Measurements from ENCODE around the gene CD80.

CD80 gene

DNA sequence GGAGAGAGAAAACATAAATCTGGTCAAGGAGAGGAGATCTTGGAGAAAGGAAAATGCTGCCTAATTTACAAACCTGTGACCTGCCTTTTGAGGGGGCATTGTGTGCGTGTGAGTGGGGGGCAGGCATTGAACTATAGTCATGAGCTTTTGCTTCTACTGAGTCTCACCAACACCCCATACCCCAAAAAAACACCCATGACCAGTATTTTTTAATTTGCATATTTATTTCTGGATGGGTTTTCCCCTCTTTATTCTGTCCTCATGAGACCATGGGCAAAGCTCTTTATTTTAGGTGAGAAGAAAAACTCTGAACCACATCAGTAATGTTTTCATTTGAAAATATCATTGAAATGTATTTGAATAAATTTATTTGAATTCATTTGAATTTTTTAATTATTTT, 20.6 kb downstream of the CD80 start:
- no peak for TF ChIP-seq SPI1 (IDR thresholded peaks at IDR 0.05; ENCODE audit: low read depth, low read length)
- peak; percentile 65; the same call in 1 of the 2 replicates for TF ChIP-seq POU2F2 (IDR thresholded peaks at IDR 0.05; ENCODE audit: low read depth, low read length)
- DNase-seq (ENCODE audit: insufficient read length, low spot score) (no peak), FAIRE-seq (no peak)

DNA sequence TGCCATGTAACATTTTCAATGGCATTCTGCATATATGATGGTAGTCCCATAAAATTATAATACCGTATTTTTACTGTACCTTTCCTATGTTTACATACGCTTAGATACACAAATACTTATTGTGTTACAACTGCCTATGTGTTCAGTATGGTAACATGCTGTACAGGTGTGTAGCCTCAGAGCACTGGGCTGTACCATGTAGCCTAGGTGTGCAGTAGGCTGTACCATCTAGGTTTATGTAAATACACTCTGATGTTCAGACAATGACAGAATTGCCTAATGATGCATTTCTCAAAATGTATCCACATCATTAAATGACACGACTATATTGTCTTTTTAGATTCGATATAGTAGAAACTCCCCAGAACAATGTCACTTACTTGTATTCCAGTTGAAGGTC, 22.7 kb downstream of the CD80 start:
- DNase-seq (ENCODE audit: insufficient read length, low spot score) (no peak), FAIRE-seq (peak; percentile 55)
- TF ChIP-seq SPI1 (IDR thresholded peaks at IDR 0.05; ENCODE audit: low read depth, low read length) = no peak
- TF ChIP-seq TAF1 (IDR thresholded peaks at IDR 0.05; ENCODE audit: low read depth, low read length) = no peak
- TF ChIP-seq POLR2AphosphoS5 (IDR thresholded peaks at IDR 0.05; ENCODE audit: low read depth, low read length) = no peak
- no peak for TF ChIP-seq PAX5 (IDR thresholded peaks at IDR 0.05; ENCODE audit: insufficient read depth, low read length, severe bottlenecking)
- no peak for TF ChIP-seq POU2F2 (IDR thresholded peaks at IDR 0.05; ENCODE audit: low read depth, low read length)
- no peak for TF ChIP-seq POLR2A (IDR thresholded peaks at IDR 0.05; ENCODE audit: low read depth, low read length)

DNA sequence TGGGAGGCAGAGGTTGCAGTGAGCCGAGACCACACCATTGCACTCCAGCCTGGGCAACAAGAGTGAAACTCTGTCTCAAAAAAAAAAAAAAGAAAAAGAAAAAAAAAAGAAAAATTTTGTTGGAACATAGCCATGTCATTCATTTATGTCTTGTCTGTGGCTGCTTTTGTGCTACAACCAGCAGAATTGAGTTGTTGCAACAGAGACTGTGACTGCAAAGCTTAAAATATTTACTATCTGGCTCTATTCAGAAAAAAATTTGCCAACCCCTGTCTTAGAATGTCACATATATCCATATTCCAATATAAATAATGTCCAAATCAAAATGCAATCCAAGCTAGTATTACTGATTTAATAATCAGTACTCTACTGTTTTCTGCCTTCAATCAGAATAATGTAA, 25.1 kb downstream of the CD80 start:
- TF ChIP-seq POLR2AphosphoS5 (IDR thresholded peaks at IDR 0.05; ENCODE audit: low read depth, low read length) = no peak
- no peak for TF ChIP-seq POLR2A (IDR thresholded peaks at IDR 0.05; ENCODE audit: low read depth, low read length)
- TF ChIP-seq POU2F2 (IDR thresholded peaks at IDR 0.05; ENCODE audit: low read depth, low read length) = no peak
- no peak for TF ChIP-seq SPI1 (IDR thresholded peaks at IDR 0.05; ENCODE audit: low read depth, low read length)
- no peak for DNase-seq (ENCODE audit: insufficient read length, low spot score)
- no peak for FAIRE-seq

DNA sequence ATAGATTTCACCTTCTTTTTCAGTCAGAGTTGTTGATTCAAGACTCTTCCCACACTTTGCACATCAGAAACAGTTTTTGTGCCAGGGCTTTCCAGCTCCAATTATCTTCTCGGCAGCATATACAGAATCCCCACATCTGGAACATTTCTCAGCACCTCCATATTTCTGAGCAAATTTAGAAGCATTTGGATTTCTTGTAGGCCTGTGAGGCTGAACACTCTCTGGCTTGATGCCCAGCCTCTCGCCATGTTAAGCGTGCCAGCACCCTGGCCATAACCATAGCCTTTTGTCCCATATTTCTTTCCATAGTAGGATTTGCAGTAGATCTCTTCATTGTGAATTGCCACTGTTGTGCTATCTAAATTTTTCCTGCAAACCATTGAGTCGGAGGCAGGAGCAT, 28.3 kb downstream of the CD80 start:
- FAIRE-seq (no peak), DNase-seq (ENCODE audit: insufficient read length, low spot score) (no peak)
- TF ChIP-seq POLR2A (IDR thresholded peaks at IDR 0.05; ENCODE audit: low read depth, low read length) = no peak
- no peak for TF ChIP-seq TAF1 (IDR thresholded peaks at IDR 0.05; ENCODE audit: low read depth, low read length)
- no peak for TF ChIP-seq PAX5 (IDR thresholded peaks at IDR 0.05; ENCODE audit: insufficient read depth, low read length, severe bottlenecking)
- TF ChIP-seq POLR2AphosphoS5 (IDR thresholded peaks at IDR 0.05; ENCODE audit: low read depth, low read length) = no peak
- TF ChIP-seq POU2F2 (IDR thresholded peaks at IDR 0.05; ENCODE audit: low read depth, low read length) = no peak
- no peak for TF ChIP-seq SPI1 (IDR thresholded peaks at IDR 0.05; ENCODE audit: low read depth, low read length)

DNA sequence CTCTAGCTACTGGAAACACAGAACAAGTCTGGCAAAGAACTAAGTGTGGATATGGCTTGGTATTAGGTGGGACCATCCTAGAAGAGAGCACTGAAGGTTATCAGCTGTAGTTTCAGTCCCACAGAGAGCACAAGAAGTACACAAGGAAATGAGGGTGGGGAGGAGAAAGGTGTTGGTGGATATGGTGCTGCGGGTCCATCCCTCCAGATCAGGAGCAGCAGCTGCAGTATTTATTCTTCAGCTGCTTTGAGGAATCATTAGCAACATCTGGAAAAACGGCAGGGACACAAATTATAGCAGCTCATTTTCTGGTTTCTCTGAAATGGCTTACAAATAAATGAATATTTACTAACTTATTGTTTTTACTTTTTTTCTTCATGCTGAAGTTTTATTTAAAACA, 29.0 kb downstream of the CD80 start:
- DNase-seq (ENCODE audit: insufficient read length, low spot score) = no peak
- no peak for TF ChIP-seq SPI1 (IDR thresholded peaks at IDR 0.05; ENCODE audit: low read depth, low read length)
- no peak for TF ChIP-seq TAF1 (IDR thresholded peaks at IDR 0.05; ENCODE audit: low read depth, low read length)
- no peak for TF ChIP-seq PAX5 (IDR thresholded peaks at IDR 0.05; ENCODE audit: insufficient read depth, low read length, severe bottlenecking)
- FAIRE-seq = no peak

DNA sequence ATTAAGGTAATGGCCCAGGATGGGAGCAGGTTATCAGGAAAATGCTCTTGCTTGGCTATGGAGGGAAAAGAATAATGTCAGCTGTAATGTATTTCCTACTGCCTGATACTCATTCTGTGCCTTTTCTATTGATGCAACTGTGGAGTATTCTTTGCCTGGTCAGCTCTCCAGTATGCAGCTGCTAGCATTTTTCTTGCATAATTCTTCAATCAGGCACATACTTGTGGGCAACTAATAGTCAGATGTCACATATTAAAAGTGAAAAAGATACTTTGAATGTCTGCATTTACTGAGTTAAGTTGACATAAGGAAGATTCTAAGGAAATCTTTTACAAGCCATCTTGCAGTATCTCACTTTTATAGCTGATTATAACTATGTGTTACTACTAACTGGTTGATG, 29.5 kb downstream of the CD80 start:
- FAIRE-seq = no peak

DNA sequence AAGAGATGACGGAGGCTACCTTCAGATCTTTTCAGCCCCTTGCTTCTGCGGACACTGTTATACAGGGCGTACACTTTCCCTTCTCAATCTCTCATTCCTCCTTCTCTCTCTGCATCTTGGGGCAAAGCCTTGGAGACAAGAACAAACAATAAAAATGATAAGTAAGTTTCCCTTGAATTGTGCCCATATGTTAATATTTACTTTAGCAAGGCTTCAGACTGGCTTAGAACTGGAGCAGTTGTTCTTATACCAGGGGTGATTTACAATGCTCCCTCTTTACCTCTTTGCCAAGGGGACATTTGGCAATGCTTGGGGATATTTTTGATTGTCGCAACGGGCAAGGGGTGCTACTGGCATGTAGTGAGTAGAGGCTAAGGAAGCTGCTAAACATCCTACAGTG, 31.7 kb downstream of the CD80 start:
- FAIRE-seq = no peak
- no peak for TF ChIP-seq TAF1 (IDR thresholded peaks at IDR 0.05; ENCODE audit: low read depth, low read length)
- TF ChIP-seq POLR2AphosphoS5 (IDR thresholded peaks at IDR 0.05; ENCODE audit: low read depth, low read length) = no peak
- TF ChIP-seq SPI1 (IDR thresholded peaks at IDR 0.05; ENCODE audit: low read depth, low read length) = no peak
- no peak for TF ChIP-seq PAX5 (IDR thresholded peaks at IDR 0.05; ENCODE audit: insufficient read depth, low read length, severe bottlenecking)
- TF ChIP-seq POLR2A (IDR thresholded peaks at IDR 0.05; ENCODE audit: low read depth, low read length) = no peak
- TF ChIP-seq POU2F2 (IDR thresholded peaks at IDR 0.05; ENCODE audit: low read depth, low read length) = no peak
- DNase-seq (ENCODE audit: insufficient read length, low spot score) = no peak

More for the DNA sequence above, 29.5 kb downstream of the CD80 start:
- DNase-seq (ENCODE audit: insufficient read length, low spot score) = no peak
- TF ChIP-seq POU2F2 (IDR thresholded peaks at IDR 0.05; ENCODE audit: low read depth, low read length) (no peak), POLR2AphosphoS5 (IDR thresholded peaks at IDR 0.05; ENCODE audit: low read depth, low read length) (peak; percentile 24; the same call in 1 of the 2 replicates)

DNA sequence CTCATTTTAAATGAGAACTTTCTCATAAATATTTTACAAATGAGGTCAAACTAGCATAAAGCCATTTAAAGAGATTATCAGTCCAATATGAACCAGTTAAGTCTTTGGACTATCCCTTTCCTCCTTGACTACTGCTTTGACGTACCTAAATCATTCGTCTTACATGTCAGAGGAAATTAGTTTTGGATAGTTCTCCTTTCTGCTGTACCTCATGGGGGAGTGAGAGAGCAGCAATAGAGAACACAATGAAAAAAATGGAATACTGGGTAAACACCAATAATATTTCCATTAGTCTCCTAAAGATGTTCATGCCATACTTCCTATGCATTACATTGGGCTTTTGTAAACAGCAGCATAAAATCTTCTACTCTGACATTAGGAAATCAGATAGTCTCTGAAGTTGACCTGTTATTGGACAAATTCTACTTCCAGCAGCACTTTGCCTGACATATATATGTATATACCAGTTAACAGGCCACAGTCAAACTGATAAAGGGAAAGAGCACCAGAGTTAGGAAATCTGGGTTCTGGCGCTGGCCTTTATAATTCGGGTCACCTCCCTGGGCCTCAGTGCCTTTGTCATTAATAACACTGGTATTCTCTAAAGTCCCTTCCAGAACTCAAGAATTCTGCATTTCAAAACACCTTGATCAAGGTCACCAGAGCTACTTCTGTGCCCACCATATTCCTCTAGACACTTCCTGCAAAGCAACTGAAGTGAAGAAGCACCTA, 34.3 kb downstream of the CD80 start:
- DNase-seq (ENCODE audit: insufficient read length, low spot score) (no peak), FAIRE-seq (peak; percentile 33)
- TF ChIP-seq POLR2A (IDR thresholded peaks at IDR 0.05; ENCODE audit: low read depth, low read length) (no peak), PAX5 (IDR thresholded peaks at IDR 0.05; ENCODE audit: insufficient read depth, low read length, severe bottlenecking) (no peak), TAF1 (IDR thresholded peaks at IDR 0.05; ENCODE audit: low read depth, low read length) (no peak), POU2F2 (IDR thresholded peaks at IDR 0.05; ENCODE audit: low read depth, low read length) (no peak), SPI1 (IDR thresholded peaks at IDR 0.05; ENCODE audit: low read depth, low read length) (no peak), POLR2AphosphoS5 (IDR thresholded peaks at IDR 0.05; ENCODE audit: low read depth, low read length) (no peak)

DNA sequence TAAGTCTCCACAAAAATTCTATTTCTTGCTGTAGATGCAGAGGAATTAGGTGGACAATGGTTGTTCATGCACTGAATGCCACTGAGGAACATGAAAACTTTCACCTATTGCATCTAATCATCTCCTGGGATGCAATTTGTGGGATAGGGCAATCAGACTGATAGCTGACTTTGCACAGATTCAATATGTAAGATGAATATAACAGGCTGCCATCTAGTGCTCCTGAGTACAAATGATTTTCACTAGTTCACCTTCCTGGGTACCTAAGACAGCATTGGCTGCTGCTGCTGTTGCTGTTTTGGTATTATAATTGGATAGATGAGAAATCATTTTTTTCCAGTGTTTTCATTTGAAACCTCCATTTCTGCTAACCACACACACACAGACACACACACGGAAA, 41.4 kb downstream of the CD80 start:
- TF ChIP-seq POU2F2 (IDR thresholded peaks at IDR 0.05; ENCODE audit: low read depth, low read length) (no peak), SPI1 (IDR thresholded peaks at IDR 0.05; ENCODE audit: low read depth, low read length) (no peak), TAF1 (IDR thresholded peaks at IDR 0.05; ENCODE audit: low read depth, low read length) (no peak), POLR2A (IDR thresholded peaks at IDR 0.05; ENCODE audit: low read depth, low read length) (no peak), POLR2AphosphoS5 (IDR thresholded peaks at IDR 0.05; ENCODE audit: low read depth, low read length) (no peak), PAX5 (IDR thresholded peaks at IDR 0.05; ENCODE audit: insufficient read depth, low read length, severe bottlenecking) (no peak)
- FAIRE-seq = no peak
- no peak for DNase-seq (ENCODE audit: insufficient read length, low spot score)

DNA sequence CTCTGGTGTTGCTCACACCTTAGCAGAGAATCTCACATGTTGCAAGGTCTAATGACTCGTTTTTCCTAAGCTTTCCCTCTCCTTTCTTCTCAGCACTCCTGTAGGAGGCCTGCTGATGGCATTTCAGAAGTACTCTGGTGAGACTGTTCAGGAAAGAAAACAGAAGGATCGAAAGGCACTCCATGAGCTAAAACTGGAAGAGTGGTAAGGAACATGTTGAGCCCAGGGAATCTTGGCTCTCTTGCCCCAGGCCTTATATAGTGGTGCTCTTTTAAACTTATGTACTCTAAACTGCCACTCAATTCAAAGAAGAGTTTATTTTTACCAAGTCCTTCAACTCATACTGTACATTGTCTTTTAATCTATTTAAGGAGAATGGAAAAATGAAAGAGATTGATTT, 42.3 kb downstream of the CD80 start:
- FAIRE-seq = no peak
- DNase-seq (ENCODE audit: insufficient read length, low spot score) = no peak
- TF ChIP-seq TAF1 (IDR thresholded peaks at IDR 0.05; ENCODE audit: low read depth, low read length) (no peak), SPI1 (IDR thresholded peaks at IDR 0.05; ENCODE audit: low read depth, low read length) (no peak), PAX5 (IDR thresholded peaks at IDR 0.05; ENCODE audit: insufficient read depth, low read length, severe bottlenecking) (no peak), POU2F2 (IDR thresholded peaks at IDR 0.05; ENCODE audit: low read depth, low read length) (no peak), POLR2A (IDR thresholded peaks at IDR 0.05; ENCODE audit: low read depth, low read length) (no peak), POLR2AphosphoS5 (IDR thresholded peaks at IDR 0.05; ENCODE audit: low read depth, low read length) (no peak)
